ENCODE data around the gene SLC66A3. TPM values are rescaled to one million over a fixed set of nuclear protein-coding genes. Genes with fewer than 3 reads are reported as not detected.
A peak's percentile ranks its signal among the peaks of the same experiment; 100 is the strongest.

The SLC66A3 gene
- total and polyA plus RNA-seq, 8 donors: 20.8 to 30.4 (median 27.5) TPM

DNA sequence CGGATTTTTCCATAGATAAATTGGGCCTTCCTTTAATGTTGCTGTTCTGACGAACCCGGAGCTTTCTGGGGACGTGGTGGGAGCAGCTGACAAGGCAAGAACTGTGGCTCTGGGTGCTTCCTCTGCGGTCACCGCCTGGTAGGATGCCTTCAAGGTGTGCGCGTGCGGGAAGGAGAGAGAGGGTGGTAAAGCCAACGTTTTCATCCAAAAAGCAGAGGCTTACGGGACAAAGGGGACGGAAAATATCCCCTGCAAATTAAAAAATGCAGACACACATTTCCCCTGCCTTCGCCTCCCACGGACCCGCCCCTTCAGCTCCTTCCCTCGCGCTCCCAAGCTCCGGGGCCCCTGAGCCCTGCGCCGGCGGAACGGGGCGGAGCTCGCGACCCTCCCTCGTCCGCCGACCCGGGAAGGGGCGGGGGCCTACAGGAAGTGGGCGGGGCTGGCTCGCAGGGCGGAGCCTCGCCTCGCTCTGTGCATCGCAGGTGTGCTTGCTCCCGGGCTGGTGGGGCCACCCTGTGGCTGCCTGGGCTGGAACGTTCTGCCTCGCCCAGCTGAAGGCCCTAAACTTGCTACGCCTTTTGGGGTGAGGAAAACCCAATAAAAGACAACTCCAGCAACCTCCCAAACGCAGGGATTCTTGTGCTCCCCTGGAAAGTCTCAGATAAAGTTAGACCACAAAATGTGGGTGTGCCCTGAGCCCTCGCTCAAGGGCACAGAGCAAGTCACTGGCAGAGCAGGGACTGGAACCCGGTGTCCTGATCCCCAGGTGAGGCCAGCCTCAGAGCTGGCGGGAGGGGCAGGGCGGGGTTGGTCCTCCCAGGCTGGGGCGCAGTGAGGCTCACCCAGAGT lies 25.4 kb upstream of the SLC66A3 start:
- DNase-seq (peak; percentile 60 to 92 (median 80)), ATAC-seq (peak; percentile 84)
- Histone ChIP-seq H3K9me3 (no peaks in the 10 kb centered on the region), H3K27ac (peak overlapping the region in 1 of 2 donors; percentile 9), H3K4me1 (peaks cover 8 to 39% of the 10 kb centered on the region in 2 donors), H3K4me3 (peak overlapping the region; percentile 28 to 29), H3K27me3 (peaks cover 0 to 27% of the 10 kb centered on the region in 2 donors), H3K36me3 (no peaks in the 10 kb centered on the region)
- intact Hi-C loops (cut with DNase I): loop anchor here in 1 of 2 donors (10.0 kb wide), 1 partner anchor 285 kb away; no protein-coding TSS in a partner anchor
- TF ChIP-seq, protein P1, sequence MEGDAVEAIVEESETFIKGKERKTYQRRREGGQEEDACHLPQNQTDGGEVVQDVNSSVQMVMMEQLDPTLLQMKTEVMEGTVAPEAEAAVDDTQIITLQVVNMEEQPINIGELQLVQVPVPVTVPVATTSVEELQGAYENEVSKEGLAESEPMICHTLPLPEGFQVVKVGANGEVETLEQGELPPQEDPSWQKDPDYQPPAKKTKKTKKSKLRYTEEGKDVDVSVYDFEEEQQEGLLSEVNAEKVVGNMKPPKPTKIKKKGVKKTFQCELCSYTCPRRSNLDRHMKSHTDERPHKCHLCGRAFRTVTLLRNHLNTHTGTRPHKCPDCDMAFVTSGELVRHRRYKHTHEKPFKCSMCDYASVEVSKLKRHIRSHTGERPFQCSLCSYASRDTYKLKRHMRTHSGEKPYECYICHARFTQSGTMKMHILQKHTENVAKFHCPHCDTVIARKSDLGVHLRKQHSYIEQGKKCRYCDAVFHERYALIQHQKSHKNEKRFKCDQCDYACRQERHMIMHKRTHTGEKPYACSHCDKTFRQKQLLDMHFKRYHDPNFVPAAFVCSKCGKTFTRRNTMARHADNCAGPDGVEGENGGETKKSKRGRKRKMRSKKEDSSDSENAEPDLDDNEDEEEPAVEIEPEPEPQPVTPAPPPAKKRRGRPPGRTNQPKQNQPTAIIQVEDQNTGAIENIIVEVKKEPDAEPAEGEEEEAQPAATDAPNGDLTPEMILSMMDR (IDR thresholded peaks at IDR 0.05): no peak

DNA sequence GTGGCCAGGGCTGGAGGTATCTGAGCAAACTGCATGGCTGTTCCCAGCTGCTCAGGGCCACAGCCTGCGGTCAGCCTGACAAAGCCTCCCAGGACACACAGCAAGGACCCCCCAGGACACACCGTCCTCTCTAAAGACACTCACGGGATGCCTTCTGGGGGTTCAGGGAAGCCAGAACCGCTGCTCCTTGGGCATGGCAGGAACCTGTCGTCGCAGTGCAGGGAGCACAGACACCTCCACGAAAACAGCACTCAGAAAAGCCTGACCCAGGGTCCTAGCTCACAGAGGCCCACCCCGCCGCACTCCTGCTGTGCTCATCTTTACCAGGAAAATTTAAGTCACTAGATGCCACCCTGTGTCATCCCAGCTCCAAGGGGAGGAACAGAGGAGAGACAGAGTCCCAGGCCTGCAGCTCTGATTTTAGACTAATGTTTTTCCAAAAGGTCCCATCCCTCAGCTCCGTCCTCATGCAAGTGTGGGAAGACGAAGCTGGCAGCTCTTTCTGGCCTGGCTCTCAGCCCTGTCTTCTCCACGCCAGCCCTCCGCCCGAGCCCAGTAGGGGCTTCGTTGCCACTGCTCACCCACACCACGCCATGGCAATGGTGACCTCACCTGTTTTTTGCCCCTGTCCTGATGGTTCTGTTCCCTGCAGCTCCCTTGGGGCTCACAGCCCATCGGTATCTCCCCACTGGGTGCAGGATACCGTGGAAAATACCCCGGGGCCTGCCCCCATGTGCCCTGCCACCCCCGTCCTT lies 23.9 kb upstream of the SLC66A3 start:
- no peaks in the 10 kb centered on the region for H3K9me3 ChIP-seq
- peaks cover 8 to 39% of the 10 kb centered on the region in 2 donors for H3K4me1 ChIP-seq
- no peak overlapping the region for H3K4me3 ChIP-seq
- intact Hi-C loops (cut with DNase I): loop anchor here in 1 of 2 donors (10.0 kb wide), 1 partner anchor 283 kb away; no protein-coding TSS in a partner anchor
- TF ChIP-seq, protein P1 (IDR thresholded peaks at IDR 0.05): no peak
- no peak for DNase-seq
- H3K27ac ChIP-seq: no peak overlapping the region
- ATAC-seq: no peak
- H3K27me3 ChIP-seq: peaks cover 0 to 27% of the 10 kb centered on the region in 2 donors
- H3K36me3 ChIP-seq: no peaks in the 10 kb centered on the region

DNA sequence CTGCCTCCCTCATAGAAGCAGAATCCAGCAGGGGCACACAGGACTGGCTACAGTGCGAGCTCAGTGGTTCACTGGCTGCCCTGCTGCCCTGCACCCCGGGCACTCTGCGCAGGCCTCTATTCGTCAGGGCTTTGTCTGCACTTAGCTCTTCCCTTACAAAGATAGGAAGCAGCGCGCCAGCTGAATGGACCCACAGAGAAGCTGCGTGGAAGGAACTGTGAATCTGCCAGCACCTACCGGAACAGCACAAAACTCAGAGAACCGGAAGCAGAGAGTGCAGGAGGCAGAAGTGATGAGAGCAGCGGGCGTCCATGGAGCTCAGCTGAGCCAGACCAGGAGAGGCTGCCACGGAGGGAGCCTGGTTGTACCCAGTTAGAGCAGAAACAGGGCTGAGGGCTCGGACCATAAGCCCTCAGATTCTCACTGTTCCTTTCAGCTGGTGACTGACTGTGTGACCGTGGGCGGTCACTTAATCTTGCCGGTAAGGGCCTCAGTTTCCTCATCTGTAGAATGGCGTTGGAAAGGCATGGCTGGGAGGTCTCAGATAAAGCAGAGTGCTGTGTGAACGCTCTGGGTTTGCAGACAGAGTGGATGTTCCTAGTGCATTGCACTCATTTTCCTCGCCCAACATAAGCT lies 23.1 kb upstream of the SLC66A3 start:
- H3K4me3 ChIP-seq: peak overlapping the region in 1 of 2 donors; percentile 37
- no peaks in the 10 kb centered on the region for H3K36me3 ChIP-seq
- peaks cover 8 to 39% of the 10 kb centered on the region in 2 donors for H3K4me1 ChIP-seq
- H3K27ac ChIP-seq: no peak overlapping the region
- TF ChIP-seq, protein P1 (IDR thresholded peaks at IDR 0.05): no peak
- DNase-seq (no peak), ATAC-seq (no peak)
- intact Hi-C loops (cut with DNase I): loop anchor here in 1 of 2 donors (10.0 kb wide), 1 partner anchor 283 kb away; no protein-coding TSS in a partner anchor
- no peaks in the 10 kb centered on the region for H3K9me3 ChIP-seq
- H3K27me3 ChIP-seq: peaks cover 0 to 27% of the 10 kb centered on the region in 2 donors

DNA sequence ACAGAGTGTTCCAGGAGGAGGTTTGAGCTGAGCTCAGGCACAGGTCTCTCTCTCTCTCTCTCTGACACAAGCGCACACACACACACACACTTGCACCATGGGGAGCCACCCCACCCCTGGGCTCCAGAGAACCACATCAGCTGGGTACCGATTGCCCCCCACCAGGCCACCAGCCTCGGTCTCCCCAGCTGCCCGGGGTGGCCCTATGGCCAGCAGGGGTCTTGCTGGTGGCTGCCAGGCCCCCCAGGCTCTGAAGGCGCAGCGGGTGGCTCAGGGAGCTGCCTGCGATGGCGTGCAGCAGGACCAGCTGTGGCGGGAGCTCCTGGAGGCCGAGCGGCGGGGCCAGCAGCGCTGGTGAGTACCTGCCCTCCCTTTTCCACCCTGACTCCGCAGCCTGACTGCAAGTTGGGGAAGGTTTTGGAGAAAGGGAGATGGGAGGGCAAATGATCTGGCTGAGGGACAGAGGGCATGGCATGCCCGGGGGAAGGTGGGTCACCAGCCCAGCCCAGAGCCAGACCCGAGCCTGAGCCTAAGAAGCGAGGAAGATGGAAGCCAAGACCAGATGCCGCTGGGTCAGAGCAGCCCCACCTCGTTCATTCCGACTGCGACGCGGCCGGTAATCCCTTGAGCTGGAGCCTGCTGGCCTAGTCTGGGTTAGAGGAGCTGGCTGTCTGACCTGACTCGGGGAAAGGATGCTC lies 21.9 kb upstream of the SLC66A3 start:
- H3K27ac ChIP-seq: no peak overlapping the region
- DNase-seq: no peak

More for the DNA sequence above, 21.9 kb upstream of the SLC66A3 start:
- ATAC-seq: peak; percentile 7
- Histone ChIP-seq H3K4me3 (peak overlapping the region; percentile 36 to 37), H3K9me3 (no peaks in the 10 kb centered on the region), H3K27me3 (peaks cover 0 to 27% of the 10 kb centered on the region in 2 donors), H3K4me1 (peaks cover 8 to 36% of the 10 kb centered on the region in 2 donors), H3K36me3 (no peaks in the 10 kb centered on the region)
- intact Hi-C loops (cut with DNase I): loop anchor here in 1 of 2 donors (10.0 kb wide), 1 partner anchor 281 kb away; no protein-coding TSS in a partner anchor
- TF ChIP-seq, protein P1 (IDR thresholded peaks at IDR 0.05): no peak
